GM12878 (cell line): ENCODE results near the gene VPS26B. TPM values are rescaled to one million over a fixed set of nuclear protein-coding genes. Genes with fewer than 3 reads are reported as not detected.

Source experiments
- BHLHE40 ChIP-seq, 2 experiments: fragments of 450-650 bp in 1 of 2; IDR thresholded peaks; 2 replicates each; pipeline ENCODE4 v1.6.1; 2011 to 2017; ENCODE audit warnings: low read depth in 2 of 2, borderline replicate concordance in 1 of 2, improper control_type of control experiment in 1 of 2, low read length in 1 of 2, mild to moderate bottlenecking in 1 of 2
- BRCA1 ChIP-seq: IDR thresholded peaks from 2 replicates; pipeline ENCODE4 v1.6.1; 2011; ENCODE audit warnings: low read depth, low read length, improper control_type of control experiment
- CBX5 ChIP-seq: sonication (generic); IDR thresholded peaks from 2 replicates; pipeline ENCODE4 v1.6.1; 2016; ENCODE audit warnings: low read depth, moderate library complexity, mild to moderate bottlenecking, inconsistent platforms
- CREB1 ChIP-seq: IDR thresholded peaks from 2 replicates; pipeline ENCODE4 v1.6.1; 2012; ENCODE audit warnings: low read depth, mild to moderate bottlenecking, inconsistent platforms
- ESRRA ChIP-seq: IDR thresholded peaks from 2 replicates; pipeline ENCODE4 v1.6.1; 2012; ENCODE audit warnings: mild to moderate bottlenecking, low read length, improper control_type of control experiment
- HDAC2 ChIP-seq: fragments of 200-600 bp; sonication (generic); IDR thresholded peaks from 2 replicates; pipeline ENCODE4 v1.6.1; 2017
- IKZF1 ChIP-seq: fragments of 450-650 bp; conservative IDR thresholded peaks from 2 replicates; pipeline ENCODE4 v1.6.1; 2017; ENCODE audit warnings: antibody characterized with exemption, mild to moderate bottlenecking
- KAT2A ChIP-seq: conservative IDR thresholded peaks from 2 replicates; pipeline ENCODE4 v1.6.1; 2011; ENCODE audit warnings: low read depth, low read length; ENCODE audit not compliant: control insufficient read depth
- MEF2A ChIP-seq: IDR thresholded peaks from 2 replicates; pipeline ENCODE4 v1.6.1; 2011; ENCODE audit warnings: low read depth, mild to moderate bottlenecking, low read length, moderate library complexity; ENCODE audit not compliant: insufficient read depth
- NFXL1 ChIP-seq: fragments of 450-650 bp; IDR thresholded peaks from 2 replicates; pipeline ENCODE4 v1.6.1; 2017; ENCODE audit warnings: antibody characterized with exemption, mild to moderate bottlenecking, borderline replicate concordance
- NR2F1 ChIP-seq: fragments of 450-650 bp; conservative IDR thresholded peaks from 2 replicates; pipeline ENCODE4 v1.6.1; 2017; ENCODE audit warnings: mild to moderate bottlenecking
- PAX5 ChIP-seq: IDR thresholded peaks from 2 replicates; pipeline ENCODE4 v1.6.1; 2011; ENCODE audit warnings: low read depth, low read length, borderline replicate concordance
- PBX3 ChIP-seq: IDR thresholded peaks from 2 replicates; pipeline ENCODE4 v1.6.1; 2011; ENCODE audit warnings: mild to moderate bottlenecking, low read depth, low read length, moderate library complexity; ENCODE audit not compliant: insufficient replicate concordance
- POLR2A ChIP-seq: IDR thresholded peaks from 2 replicates; pipeline ENCODE4 v1.6.1; 2011; ENCODE audit warnings: low read depth, mild to moderate bottlenecking, low read length
- PRDM15 ChIP-seq: fragments of 450-650 bp; formaldehyde crosslinking; IDR thresholded peaks from 2 replicates; pipeline ENCODE4 v1.4.0; 2020; ENCODE audit warnings: mild to moderate bottlenecking, moderate library complexity
- STAT3 ChIP-seq: IDR thresholded peaks from 2 replicates; pipeline ENCODE4 v1.6.1; 2011; ENCODE audit warnings: low read depth, low read length, improper control_type of control experiment
- WRNIP1 ChIP-seq: IDR thresholded peaks from 2 replicates; pipeline ENCODE4 v1.6.1; 2011; ENCODE audit warnings: low read depth, low read length, improper control_type of control experiment, borderline replicate concordance
- ZNF207 ChIP-seq: fragments of 450-650 bp; IDR thresholded peaks from 2 replicates; pipeline ENCODE4 v1.6.1; 2014; ENCODE audit warnings: antibody characterized with exemption, mild to moderate bottlenecking, borderline replicate concordance
- ZNF274 ChIP-seq: IDR thresholded peaks from one replicate; pipeline ENCODE4 v1.8.0; 2011; ENCODE audit not compliant: insufficient read length, insufficient read depth
- ZNF384 ChIP-seq: IDR thresholded peaks from 2 replicates; pipeline ENCODE4 v1.6.1; 2012; ENCODE audit warnings: low read depth, mild to moderate bottlenecking, low read length, improper control_type of control experiment, borderline replicate concordance
- polyA plus RNA-seq, 11 experiments: library from polyadenylated mRNA; depleted of rRNA in 4 of 11; unstranded in 6 of 11; stranded (reverse) in 5 of 11; fragments of >200 nt; fragmentation: Nextera tagmentation in 4 of 11; fragmentation: Illumina TruSeq in 1 of 11; extraction: Ambion mirVana in 4 of 11; extraction: Trizol in 1 of 11; gene quantifications; 1 replicate in 1 of 11; 2 replicates in 10 of 11; pipeline versions ENCODE4 v1.2.1 to v1.2.3, GENCODE V29; 2011 to 2016; ENCODE audit warnings: inconsistent platforms in 2 of 11, missing spikeins in 2 of 11, low read depth in 1 of 11
- total RNA-seq, 4 experiments: library from RNA; depleted of rRNA in 3 of 4; stranded (reverse); fragments of >200 nt in 3 of 4; fragmentation: Illumina TruSeq in 1 of 4; extraction: Trizol in 1 of 4; gene quantifications; 2 replicates each; pipeline versions ENCODE4 v1.2.1 to v1.2.3, GENCODE V29; 2013 to 2021
- TF ChIP-seq, protein P1 (sequence below): IDR thresholded peaks from 2 replicates; pipeline ENCODE4 v1.6.1; 2012; ENCODE audit warnings: improper control_type of control experiment, low read depth, low read length; ENCODE audit not compliant: insufficient replicate concordance

The VPS26B gene
- total and polyA plus RNA-seq, 10 of the 15 experiments (the other 5 are each of a cell fraction or from before 2014, with no cell fraction given), result 1.6 to 26.9 (median 13.3) TPM

DNA sequence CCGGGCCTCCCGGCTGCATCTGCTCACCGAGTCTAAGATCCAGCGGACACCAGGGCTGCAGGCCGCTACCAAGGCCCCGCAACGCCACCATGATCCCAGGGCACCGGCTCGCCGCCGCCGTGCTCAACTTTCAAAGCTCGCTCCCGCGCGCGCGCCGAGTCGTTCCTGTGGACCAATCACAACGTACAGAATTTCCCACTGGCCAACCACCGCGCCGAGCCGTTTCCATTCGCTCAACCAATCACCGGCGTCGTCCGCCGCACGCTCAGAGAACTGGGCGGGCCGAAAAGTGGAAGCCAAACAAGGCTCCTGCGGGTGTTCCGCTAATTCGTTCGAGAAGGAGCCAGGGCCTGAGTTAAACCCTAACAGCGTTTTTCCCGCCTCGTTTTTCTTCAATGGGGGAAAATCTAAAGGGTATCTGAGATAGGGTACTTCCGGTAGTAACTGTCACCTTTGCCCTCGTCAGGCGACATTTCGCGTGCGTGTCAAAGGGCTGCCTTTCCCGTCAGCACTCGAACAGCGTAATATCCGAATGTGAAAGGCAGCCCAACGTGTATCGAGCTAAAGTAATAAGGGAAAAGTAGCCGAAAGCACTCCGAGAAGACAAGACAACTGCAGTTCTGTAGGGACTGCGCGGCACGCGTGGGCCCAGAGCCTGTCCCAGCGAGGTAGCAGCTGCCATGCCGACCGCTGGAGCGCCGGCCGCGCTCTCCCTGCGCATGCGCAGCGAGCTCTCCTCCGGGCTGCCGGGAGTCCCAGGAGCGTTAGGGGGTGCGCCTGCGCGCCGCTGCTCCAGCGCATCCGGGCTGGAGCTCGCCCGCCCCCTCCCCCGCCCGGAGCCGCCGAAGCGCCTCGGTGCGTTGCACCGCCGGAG lies at the start of gene VPS26B, which contains the start of gene NCAPD3 (continued):
- TF ChIP-seq BHLHE40 (IDR thresholded peaks at IDR 0.05; ENCODE audit: borderline replicate concordance in 1 of 2, low read depth in 2 of 2, low read length in 1 of 2) (peak; percentile 72 to 88; a peak in 3 of 4 replicates), MEF2A (no peak), CBX5 (no peak), ESRRA (no peak), PBX3 (peak; percentile 2), BRCA1 (no peak), NFXL1 (no peak), KAT2A (no peak), WRNIP1 (no peak), ZNF207 (peak; percentile 17; the same call in 1 of the 2 replicates), ZNF274 (no peak), STAT3 (no peak), PAX5 (0 out of 2 replicates have a peak, but pooled peaks have one; percentile 38), POLR2A (peak; percentile 86), NR2F1 (peak; percentile 97), IKZF1 (peak; percentile 100), ZNF384 (no peak), HDAC2 (no peak), PRDM15 (CRISPR knock-in tag) (no peak), CREB1 (no peak; the same call in 1 of the 2 replicates)
- TF ChIP-seq, protein P1, sequence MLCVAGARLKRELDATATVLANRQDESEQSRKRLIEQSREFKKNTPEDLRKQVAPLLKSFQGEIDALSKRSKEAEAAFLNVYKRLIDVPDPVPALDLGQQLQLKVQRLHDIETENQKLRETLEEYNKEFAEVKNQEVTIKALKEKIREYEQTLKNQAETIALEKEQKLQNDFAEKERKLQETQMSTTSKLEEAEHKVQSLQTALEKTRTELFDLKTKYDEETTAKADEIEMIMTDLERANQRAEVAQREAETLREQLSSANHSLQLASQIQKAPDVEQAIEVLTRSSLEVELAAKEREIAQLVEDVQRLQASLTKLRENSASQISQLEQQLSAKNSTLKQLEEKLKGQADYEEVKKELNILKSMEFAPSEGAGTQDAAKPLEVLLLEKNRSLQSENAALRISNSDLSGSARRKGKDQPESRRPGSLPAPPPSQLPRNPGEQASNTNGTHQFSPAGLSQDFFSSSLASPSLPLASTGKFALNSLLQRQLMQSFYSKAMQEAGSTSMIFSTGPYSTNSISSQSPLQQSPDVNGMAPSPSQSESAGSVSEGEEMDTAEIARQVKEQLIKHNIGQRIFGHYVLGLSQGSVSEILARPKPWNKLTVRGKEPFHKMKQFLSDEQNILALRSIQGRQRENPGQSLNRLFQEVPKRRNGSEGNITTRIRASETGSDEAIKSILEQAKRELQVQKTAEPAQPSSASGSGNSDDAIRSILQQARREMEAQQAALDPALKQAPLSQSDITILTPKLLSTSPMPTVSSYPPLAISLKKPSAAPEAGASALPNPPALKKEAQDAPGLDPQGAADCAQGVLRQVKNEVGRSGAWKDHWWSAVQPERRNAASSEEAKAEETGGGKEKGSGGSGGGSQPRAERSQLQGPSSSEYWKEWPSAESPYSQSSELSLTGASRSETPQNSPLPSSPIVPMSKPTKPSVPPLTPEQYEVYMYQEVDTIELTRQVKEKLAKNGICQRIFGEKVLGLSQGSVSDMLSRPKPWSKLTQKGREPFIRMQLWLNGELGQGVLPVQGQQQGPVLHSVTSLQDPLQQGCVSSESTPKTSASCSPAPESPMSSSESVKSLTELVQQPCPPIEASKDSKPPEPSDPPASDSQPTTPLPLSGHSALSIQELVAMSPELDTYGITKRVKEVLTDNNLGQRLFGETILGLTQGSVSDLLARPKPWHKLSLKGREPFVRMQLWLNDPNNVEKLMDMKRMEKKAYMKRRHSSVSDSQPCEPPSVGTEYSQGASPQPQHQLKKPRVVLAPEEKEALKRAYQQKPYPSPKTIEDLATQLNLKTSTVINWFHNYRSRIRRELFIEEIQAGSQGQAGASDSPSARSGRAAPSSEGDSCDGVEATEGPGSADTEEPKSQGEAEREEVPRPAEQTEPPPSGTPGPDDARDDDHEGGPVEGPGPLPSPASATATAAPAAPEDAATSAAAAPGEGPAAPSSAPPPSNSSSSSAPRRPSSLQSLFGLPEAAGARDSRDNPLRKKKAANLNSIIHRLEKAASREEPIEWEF, result no peak
